GM19025 (cell line): ENCODE data around the gene HAPLN2.
"Not testable (repeated sequence)": the region's sequence is repeated elsewhere in the genome, so short reads cannot be mapped to it uniquely, and the experiment has no call there.

ENCODE experiments used
- ATAC-seq: cut with Tn5 transposase; IDR thresholded peaks from one replicate; pipeline ENCODE4 v1.9.1; 2021; ENCODE audit warnings: mild to moderate bottlenecking, low read depth, moderate library complexity; ENCODE audit not compliant: unreplicated experiment

Gene HAPLN2

GRCh38 chr1:156616463-156616862 is 2.8 kb upstream of the HAPLN2 start:
- ATAC-seq, result no peak

GRCh38 chr1:156619582-156619955 is 354 bp downstream of the HAPLN2 start:
- ATAC-seq, result no peak

GRCh38 chr1:156622581-156623297 is 3.5 kb downstream of the HAPLN2 start:
- ATAC-seq, result no peak

- no peak for ATAC-seq
Measured at GRCh38 chr1:156623946-156624813, 5.0 kb downstream of the HAPLN2 start.

GRCh38 chr1:156624814-156625435 is 5.7 kb downstream of the HAPLN2 start:
- no peak for ATAC-seq

- no peak for ATAC-seq
Measured at GRCh38 chr1:156625436-156626078, 6.3 kb downstream of the HAPLN2 start.

GRCh38 chr1:156626079-156626438 is 6.8 kb downstream of the HAPLN2 start:
- no peak for ATAC-seq

GRCh38 chr1:156627313-156627880 is 8.2 kb downstream of the HAPLN2 start:
- ATAC-seq, result no peak

GRCh38 chr1:156629823-156630449 is 10.7 kb downstream of the HAPLN2 start:
- no peak for ATAC-seq

- not testable (repeated sequence) for ATAC-seq
Measured at GRCh38 chr1:156631152-156631551, 11.9 kb downstream of the HAPLN2 start.

GRCh38 chr1:156632355-156632754 is 13.1 kb downstream of the HAPLN2 start:
- no peak for ATAC-seq

GRCh38 chr1:156638189-156638985 is 19.2 kb downstream of the HAPLN2 start:
- no peak for ATAC-seq

GRCh38 chr1:156639601-156640101 is 20.4 kb downstream of the HAPLN2 start:
- ATAC-seq, result no peak

GRCh38 chr1:156640842-156641706 is 21.9 kb downstream of the HAPLN2 start:
- no peak for ATAC-seq

GRCh38 chr1:156641761-156642264 is 22.6 kb downstream of the HAPLN2 start, which contains the start of gene BCAN:
Gene BCAN, plus strand, starts transcription at chr1:156642117. Its CDS starts 3,938 bp downstream, at chr1:156646055.
- no peak for ATAC-seq

GRCh38 chr1:156642265-156643048 is 23.2 kb downstream of the HAPLN2 start:
- ATAC-seq, result no peak
